GM12878 (cell line): ENCODE measurements around the gene TGIF2. TPM values are rescaled to one million over a fixed set of nuclear protein-coding genes. Genes with fewer than 3 reads are reported as not detected.

Experiments used
- BMI1 ChIP-seq: fragments of 450-650 bp; IDR thresholded peaks from 2 replicates; pipeline ENCODE4 v1.6.1; 2016; ENCODE audit warnings: mild to moderate bottlenecking, moderate library complexity, borderline replicate concordance
- CEBPZ ChIP-seq: fragments of 150-350 bp; IDR thresholded peaks from 2 replicates; pipeline ENCODE4 v1.6.1; 2016; ENCODE audit warnings: low read depth, low read length
- NFYB ChIP-seq: IDR thresholded peaks from 2 replicates; pipeline ENCODE4 v1.6.1; 2011; ENCODE audit warnings: low read depth, mild to moderate bottlenecking, low read length, improper control_type of control experiment, moderate library complexity; ENCODE audit not compliant: insufficient read depth
- POU2F2 ChIP-seq: IDR thresholded peaks from 3 replicates; pipeline ENCODE4 v1.6.1; 2011; ENCODE audit warnings: low read depth, mild to moderate bottlenecking, low read length, borderline replicate concordance
- SKIL ChIP-seq: fragments of 450-650 bp; IDR thresholded peaks from 2 replicates; pipeline ENCODE4 v1.6.1; 2017; ENCODE audit warnings: mild to moderate bottlenecking, low read depth, inconsistent platforms; ENCODE audit not compliant: poor library complexity, severe bottlenecking
- SMAD5 ChIP-seq: IDR thresholded peaks from 2 replicates; pipeline ENCODE4 v1.6.1; 2016; ENCODE audit warnings: antibody characterized with exemption, low read depth
- ZNF622 ChIP-seq: fragments of 450-650 bp; IDR thresholded peaks from 2 replicates; pipeline ENCODE4 v1.6.1; 2017; ENCODE audit warnings: mild to moderate bottlenecking, inconsistent platforms
- polyA plus RNA-seq, 11 experiments: library from polyadenylated mRNA; depleted of rRNA in 4 of 11; unstranded in 6 of 11; stranded (reverse) in 5 of 11; fragments of >200 nt; fragmentation: Nextera tagmentation in 4 of 11; fragmentation: Illumina TruSeq in 1 of 11; extraction: Ambion mirVana in 4 of 11; extraction: Trizol in 1 of 11; gene quantifications; 1 replicate in 1 of 11; 2 replicates in 10 of 11; pipeline versions ENCODE4 v1.2.1 to v1.2.3, GENCODE V29; 2011 to 2016; ENCODE audit warnings: inconsistent platforms in 2 of 11, missing spikeins in 2 of 11, low read depth in 1 of 11
- total RNA-seq, 4 experiments: library from RNA; depleted of rRNA in 3 of 4; stranded (reverse); fragments of >200 nt in 3 of 4; fragmentation: Illumina TruSeq in 1 of 4; extraction: Trizol in 1 of 4; gene quantifications; 2 replicates each; pipeline versions ENCODE4 v1.2.1 to v1.2.3, GENCODE V29; 2013 to 2021

Gene TGIF2
- total and polyA plus RNA-seq, 10 of the 15 experiments (the other 5 are each of a cell fraction or from before 2014, with no cell fraction given): 13.1 to 47.1 (median 36.6) TPM

- TF ChIP-seq SKIL: peak; percentile 27
- TF ChIP-seq CEBPZ: no peak
- TF ChIP-seq NFYB: no peak
- TF ChIP-seq SMAD5: 0 out of 2 replicates have a peak, but pooled peaks have one; percentile 11
- TF ChIP-seq POU2F2: no peak
- TF ChIP-seq ZNF622: no peak
- no peak for TF ChIP-seq BMI1
Observed at GRCh38 chr20:36572701-36573102, 695 bp upstream of the TGIF2 start (continued).
